Activated T-helper 2 cell treated with anti-CD3 and anti-CD28 coated beads, Interferon-gamma antibody, Interleukin-2, Interleukin-4, amounts not matched to agents 10 μg/mL and 5 μg/mL and 100 μg/mL, durations not matched to agents 14 hours and 24 hours and 36 hours (primary cell): ENCODE measurements around the gene GPR31. TPM values are rescaled to one million over a fixed set of nuclear protein-coding genes. Genes with fewer than 3 reads are reported as not detected.
"Not testable (repeated sequence)": the region's sequence is repeated elsewhere in the genome, so short reads cannot be mapped to it uniquely, and the experiment has no call there.

Source experiments
- DNase-seq: peaks from one replicate; pipeline ENCODE4 v3.0.0; 2021; ENCODE audit warnings: low spot score
- H3K27ac Mint-ChIP-seq: one replicate; pipeline ENCODE4 v1.8.0; 2021; ENCODE audit warnings: mixed read lengths
- H3K27me3 Mint-ChIP-seq: one replicate; pipeline ENCODE4 v1.8.0; 2021; ENCODE audit warnings: low read depth, mixed read lengths
- H3K36me3 Mint-ChIP-seq: one replicate; pipeline ENCODE4 v1.8.0; 2021; ENCODE audit warnings: low read depth, mixed read lengths
- H3K4me1 Mint-ChIP-seq: one replicate; pipeline ENCODE4 v1.8.0; 2021; ENCODE audit warnings: low read depth, mixed read lengths
- H3K4me3 Mint-ChIP-seq: one replicate; pipeline ENCODE4 v1.8.0; 2021; ENCODE audit warnings: low read depth, mild to moderate bottlenecking, moderate library complexity, mixed read lengths
- H3K9me3 Mint-ChIP-seq: one replicate; pipeline ENCODE4 v1.8.0; 2021; ENCODE audit warnings: mixed read lengths
- intact Hi-C: fragments of 100-400 bp; cut with micrococcal nuclease; formaldehyde crosslinking; loops from one replicate; pipeline ENCODE4 v1.15.1; 2023
- total RNA-seq: library from RNA; stranded (reverse); gene quantifications from 2 replicates; pipeline ENCODE4 v1.2.3, GENCODE V29; 2022

Gene GPR31
- total RNA-seq: not detected in 2 replicates

- peaks cover 5% of the 10 kb centered on the region for H3K27me3 Mint-ChIP-seq
- no peak within 1 kb of the TSS for H3K27ac Mint-ChIP-seq
- no peaks in the 10 kb centered on the region for H3K4me1 Mint-ChIP-seq
- no peak for DNase-seq
- intact Hi-C loops: no loop called here
- no peaks in the 10 kb centered on the region for H3K9me3 Mint-ChIP-seq
- H3K4me3 Mint-ChIP-seq: no peak within 1 kb of the TSS
- H3K36me3 Mint-ChIP-seq: no peaks in the 10 kb centered on the region
Measured at GRCh38 chr6:167157863-167158262, at the start of gene GPR31. GPR31 (minus strand) TSS chr6:167157980; CDS start chr6:167157831, 149 bp downstream.

GRCh38 chr6:167207527-167207926 lies 49.7 kb upstream of the GPR31 start:
- Mint-ChIP-seq H3K36me3 (no peaks in the 10 kb centered on the region), H3K27ac (no peak overlapping the region), H3K27me3 (peaks cover 2% of the 10 kb centered on the region), H3K9me3 (no peaks in the 10 kb centered on the region), H3K4me1 (peaks cover 3% of the 10 kb centered on the region), H3K4me3 (no peak overlapping the region)
- intact Hi-C loops: no loop called here
- DNase-seq: no peak

DNA sequence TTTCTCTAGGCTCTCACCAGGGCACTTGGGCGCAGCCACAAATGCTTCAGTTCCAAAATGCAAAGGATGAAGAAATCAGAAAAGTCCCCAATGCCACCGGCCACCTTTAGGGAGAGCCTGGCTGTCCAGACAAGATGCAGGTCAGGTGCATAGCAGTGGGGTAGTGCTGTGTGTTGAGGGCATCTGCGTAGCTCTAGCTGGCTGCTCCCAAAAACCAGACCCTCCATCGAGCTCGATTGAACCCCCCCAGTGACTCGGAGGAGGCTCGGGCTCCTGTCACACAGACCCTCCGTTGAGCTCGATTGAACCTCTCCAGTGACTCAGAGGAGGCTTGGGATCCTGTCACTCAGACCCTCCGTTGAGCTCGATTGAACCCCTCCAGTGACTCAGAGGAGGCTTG lies 47.5 kb upstream of the GPR31 start:
- DNase-seq, H3K4me1 Mint-ChIP-seq, H3K27ac Mint-ChIP-seq, H3K9me3 Mint-ChIP-seq, H3K36me3 Mint-ChIP-seq, H3K27me3 Mint-ChIP-seq, intact Hi-C loops, H3K4me3 Mint-ChIP-seq: not testable (repeated sequence)

- H3K27me3 Mint-ChIP-seq, H3K4me1 Mint-ChIP-seq, H3K36me3 Mint-ChIP-seq, intact Hi-C loops, H3K4me3 Mint-ChIP-seq, DNase-seq, H3K27ac Mint-ChIP-seq, H3K9me3 Mint-ChIP-seq: not testable (repeated sequence)
Measured at GRCh38 chr6:167204059-167204348, 46.2 kb upstream of the GPR31 start.

- intact Hi-C loops: not testable (repeated sequence)
Measured at GRCh38 chr6:167203261-167204058, 45.7 kb upstream of the GPR31 start.

DNA sequence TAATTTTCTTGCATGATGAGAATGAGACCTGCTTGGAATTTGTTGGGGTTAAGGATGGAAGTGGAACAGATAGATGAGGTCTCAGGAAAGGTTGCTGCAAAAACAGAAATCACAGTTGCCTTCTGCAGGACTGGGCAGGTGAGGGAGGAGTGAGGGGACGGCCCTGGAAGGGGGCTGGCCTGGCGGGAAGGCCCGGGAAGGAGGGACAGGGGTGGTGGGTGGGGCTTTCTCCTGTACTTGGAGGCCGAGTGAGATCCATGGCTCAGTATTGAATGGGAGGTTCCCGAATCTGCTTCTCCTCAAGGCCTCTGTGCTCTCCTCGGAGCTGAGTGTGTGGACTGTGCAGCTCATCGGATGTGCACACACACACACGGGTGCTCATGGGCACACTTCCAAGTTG lies 44.8 kb upstream of the GPR31 start:
- H3K27ac Mint-ChIP-seq, H3K36me3 Mint-ChIP-seq, H3K9me3 Mint-ChIP-seq, H3K4me1 Mint-ChIP-seq, intact Hi-C loops, DNase-seq, H3K4me3 Mint-ChIP-seq: not testable (repeated sequence)
- peaks cover 15% of the 10 kb centered on the region for H3K27me3 Mint-ChIP-seq

More at GRCh38 chr6:167203261-167204058, 45.7 kb upstream of the GPR31 start:
- not testable (repeated sequence) for H3K36me3 Mint-ChIP-seq, H3K27me3 Mint-ChIP-seq, H3K4me1 Mint-ChIP-seq, H3K9me3 Mint-ChIP-seq, DNase-seq, H3K4me3 Mint-ChIP-seq, H3K27ac Mint-ChIP-seq

DNA sequence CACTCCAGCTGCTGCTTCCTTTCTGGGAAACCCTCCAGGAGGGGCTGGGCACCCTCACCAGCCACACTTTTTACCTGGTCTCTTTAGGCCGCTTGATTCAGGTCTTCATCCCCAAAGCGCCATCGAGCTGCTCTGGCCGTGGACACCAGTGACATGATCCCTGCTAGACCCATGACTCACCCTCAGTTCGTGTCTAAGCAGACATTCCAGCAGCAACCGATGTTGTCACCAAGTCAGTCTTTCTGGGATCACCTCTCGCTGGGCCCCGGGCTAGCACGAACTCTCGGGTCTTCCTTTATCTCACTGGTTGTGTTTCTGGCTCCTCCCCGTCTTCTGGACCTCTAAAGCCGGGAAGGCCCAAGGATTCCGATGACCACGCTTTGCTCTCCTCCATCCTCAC lies 43.0 kb upstream of the GPR31 start:
- no peak for DNase-seq
- H3K36me3 Mint-ChIP-seq: no peaks in the 10 kb centered on the region
- H3K27ac Mint-ChIP-seq: no peak overlapping the region
- no peaks in the 10 kb centered on the region for H3K9me3 Mint-ChIP-seq
- intact Hi-C loops: no loop called here
- H3K4me1 Mint-ChIP-seq: no peaks in the 10 kb centered on the region
- no peak overlapping the region for H3K4me3 Mint-ChIP-seq
- peaks cover 25% of the 10 kb centered on the region for H3K27me3 Mint-ChIP-seq

DNA sequence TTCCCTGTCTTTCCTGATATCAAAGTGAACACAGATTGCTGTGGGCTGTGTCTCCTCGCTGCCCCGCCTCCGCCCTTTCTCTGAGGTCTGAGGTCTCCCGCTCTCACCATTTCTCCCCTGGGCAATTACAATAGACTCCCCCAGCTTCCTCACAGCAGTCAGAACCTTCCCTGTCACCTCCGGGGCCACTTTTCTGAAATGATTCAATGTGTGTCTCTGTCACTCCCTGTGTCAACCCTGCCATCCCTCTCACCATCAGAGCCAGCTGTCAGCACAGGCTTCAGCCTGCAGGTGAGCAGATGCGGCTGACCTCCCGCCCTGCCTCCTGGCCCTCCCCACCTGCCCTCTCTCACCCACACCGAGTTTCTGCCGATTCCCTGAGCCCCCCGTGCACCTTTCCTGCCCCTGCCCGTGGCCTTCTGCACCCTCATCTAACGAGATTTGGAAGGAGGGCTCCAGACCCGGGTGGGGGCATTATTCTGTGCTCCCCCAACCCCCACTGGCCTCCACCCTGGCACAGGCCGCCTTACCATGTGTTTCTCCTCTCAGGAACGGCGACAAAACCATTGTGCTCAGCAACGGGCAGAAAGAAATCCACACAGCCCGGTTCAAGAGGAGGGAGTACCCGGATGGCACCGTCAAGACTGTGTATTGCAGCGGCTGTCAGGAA lies 38.3 kb upstream of the GPR31 start:
- H3K36me3 Mint-ChIP-seq, H3K9me3 Mint-ChIP-seq, H3K27ac Mint-ChIP-seq, DNase-seq, intact Hi-C loops, H3K4me1 Mint-ChIP-seq, H3K4me3 Mint-ChIP-seq: not testable (repeated sequence)
- H3K27me3 Mint-ChIP-seq: peaks cover 28% of the 10 kb centered on the region

- intact Hi-C loops, H3K4me1 Mint-ChIP-seq, DNase-seq, H3K4me3 Mint-ChIP-seq, H3K27ac Mint-ChIP-seq, H3K9me3 Mint-ChIP-seq, H3K36me3 Mint-ChIP-seq: not testable (repeated sequence)
- peaks cover 24% of the 10 kb centered on the region for H3K27me3 Mint-ChIP-seq
Measured at GRCh38 chr6:167193515-167194125, 35.8 kb upstream of the GPR31 start.

GRCh38 chr6:167191043-167191583 lies 33.3 kb upstream of the GPR31 start:
- H3K4me3 Mint-ChIP-seq, intact Hi-C loops, DNase-seq, H3K27ac Mint-ChIP-seq, H3K36me3 Mint-ChIP-seq, H3K27me3 Mint-ChIP-seq, H3K9me3 Mint-ChIP-seq, H3K4me1 Mint-ChIP-seq: not testable (repeated sequence)

GRCh38 chr6:167187275-167187674 lies 29.5 kb upstream of the GPR31 start:
- intact Hi-C loops, H3K27ac Mint-ChIP-seq, H3K36me3 Mint-ChIP-seq, H3K4me3 Mint-ChIP-seq, H3K4me1 Mint-ChIP-seq, DNase-seq, H3K9me3 Mint-ChIP-seq, H3K27me3 Mint-ChIP-seq: not testable (repeated sequence)

- H3K9me3 Mint-ChIP-seq, H3K36me3 Mint-ChIP-seq, H3K27me3 Mint-ChIP-seq, H3K4me3 Mint-ChIP-seq, H3K27ac Mint-ChIP-seq, DNase-seq, H3K4me1 Mint-ChIP-seq, intact Hi-C loops: not testable (repeated sequence)
Measured at GRCh38 chr6:167185101-167185500, 27.3 kb upstream of the GPR31 start.

DNA sequence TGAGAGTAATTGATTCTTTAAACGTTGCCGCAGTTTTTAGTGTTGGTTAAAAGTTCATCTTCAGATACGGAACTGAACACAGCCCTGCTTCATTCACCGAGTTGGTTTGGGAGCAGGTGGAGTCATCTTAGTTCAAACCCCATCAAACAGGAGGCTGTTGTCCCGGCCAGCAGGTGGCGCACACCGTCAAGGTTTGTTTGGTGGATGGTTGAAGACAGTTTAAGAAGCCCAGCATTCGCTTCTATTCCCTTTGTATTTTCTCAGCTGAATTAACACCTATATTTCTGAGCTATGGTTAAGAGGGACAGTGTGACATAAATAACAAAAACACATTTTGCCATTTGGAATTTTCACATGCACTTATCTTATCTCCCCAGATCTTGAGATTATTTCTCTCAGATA lies 25.1 kb upstream of the GPR31 start:
- intact Hi-C loops, H3K27ac Mint-ChIP-seq, H3K9me3 Mint-ChIP-seq: not testable (repeated sequence)

More for the DNA sequence above, 25.1 kb upstream of the GPR31 start:
- DNase-seq, H3K27me3 Mint-ChIP-seq, H3K4me3 Mint-ChIP-seq, H3K36me3 Mint-ChIP-seq, H3K4me1 Mint-ChIP-seq: not testable (repeated sequence)
